ENCODE data around the gene SSR2.

DNA sequence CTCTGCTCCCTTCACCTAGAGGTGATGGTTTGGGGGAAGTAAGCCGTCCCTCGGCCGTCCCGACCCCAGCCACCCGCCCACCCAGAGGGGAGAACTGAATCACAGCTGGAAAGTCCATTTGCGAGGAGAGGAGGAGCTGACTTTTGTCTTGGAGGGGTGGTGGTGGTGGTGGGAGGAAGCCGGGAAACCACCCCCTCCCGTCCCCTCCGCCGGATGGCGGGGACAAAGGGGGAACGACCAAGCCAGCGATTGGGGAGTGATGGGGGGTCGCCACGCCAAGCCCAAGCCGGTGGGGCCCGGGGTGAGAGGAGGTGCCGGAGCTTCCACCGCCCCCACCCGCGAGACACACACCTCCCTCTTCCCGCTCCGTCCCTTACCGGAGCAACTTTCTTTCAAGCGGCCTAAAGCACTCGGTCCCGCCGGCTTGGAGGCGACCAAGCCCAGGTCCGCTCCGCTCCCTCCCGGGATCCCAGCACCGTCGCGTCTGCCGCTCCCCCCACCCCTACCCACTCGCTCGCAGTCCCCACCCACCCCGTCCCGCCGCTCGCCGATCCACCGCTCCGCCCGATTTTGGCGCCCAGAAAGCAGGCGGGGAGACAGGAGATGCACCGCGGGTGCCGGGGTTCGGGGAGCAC is 42.9 kb downstream of the SSR2 start:
- TF ChIP-seq, protein P1, sequence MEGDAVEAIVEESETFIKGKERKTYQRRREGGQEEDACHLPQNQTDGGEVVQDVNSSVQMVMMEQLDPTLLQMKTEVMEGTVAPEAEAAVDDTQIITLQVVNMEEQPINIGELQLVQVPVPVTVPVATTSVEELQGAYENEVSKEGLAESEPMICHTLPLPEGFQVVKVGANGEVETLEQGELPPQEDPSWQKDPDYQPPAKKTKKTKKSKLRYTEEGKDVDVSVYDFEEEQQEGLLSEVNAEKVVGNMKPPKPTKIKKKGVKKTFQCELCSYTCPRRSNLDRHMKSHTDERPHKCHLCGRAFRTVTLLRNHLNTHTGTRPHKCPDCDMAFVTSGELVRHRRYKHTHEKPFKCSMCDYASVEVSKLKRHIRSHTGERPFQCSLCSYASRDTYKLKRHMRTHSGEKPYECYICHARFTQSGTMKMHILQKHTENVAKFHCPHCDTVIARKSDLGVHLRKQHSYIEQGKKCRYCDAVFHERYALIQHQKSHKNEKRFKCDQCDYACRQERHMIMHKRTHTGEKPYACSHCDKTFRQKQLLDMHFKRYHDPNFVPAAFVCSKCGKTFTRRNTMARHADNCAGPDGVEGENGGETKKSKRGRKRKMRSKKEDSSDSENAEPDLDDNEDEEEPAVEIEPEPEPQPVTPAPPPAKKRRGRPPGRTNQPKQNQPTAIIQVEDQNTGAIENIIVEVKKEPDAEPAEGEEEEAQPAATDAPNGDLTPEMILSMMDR (IDR thresholded peaks at IDR 0.05; ENCODE audit: low read depth, low read length): no peak
- TF ChIP-seq EZH2phosphoT487 (IDR thresholded peaks at IDR 0.05; ENCODE audit: low read depth): no peak
